ENCODE data around the gene BBIP1. TPM values are rescaled to one million over a fixed set of nuclear protein-coding genes. Genes with fewer than 3 reads are reported as not detected.
"Not testable (repeated sequence)": the region's sequence is repeated elsewhere in the genome, so short reads cannot be mapped to it uniquely, and the experiment has no call there.

BBIP1 gene
- total RNA-seq, 1 donor from 2014 or later, result 42.0 TPM

GRCh38 chr10:110931769-110932381 is 12.9 kb upstream of the BBIP1 start:
- no peak for DNase-seq (ENCODE audit: low spot score)
- intact Hi-C loops (cut with DNase I), result no loop called here
- no peak for ATAC-seq

- intact Hi-C loops (cut with DNase I), result no loop called here
- no peak for ATAC-seq
- no peak for DNase-seq (ENCODE audit: low spot score)
These were observed 8.5 kb upstream of the BBIP1 start for GRCh38 chr10:110927461-110927860.

GRCh38 chr10:110923856-110924493 is 5.0 kb upstream of the BBIP1 start:
- intact Hi-C loops (cut with DNase I), result no loop called here
- ATAC-seq, result no peak
- no peak for DNase-seq (ENCODE audit: low spot score)

GRCh38 chr10:110919971-110920881 is 1.2 kb upstream of the BBIP1 start:
- no peak for ATAC-seq
- intact Hi-C loops (cut with DNase I), result no loop called here
- peak; percentile 69 for DNase-seq (ENCODE audit: low spot score)

GRCh38 chr10:110919349-110919931 is 460 bp upstream of the BBIP1 start, which contains the start of gene SHOC2:
Gene SHOC2, plus strand, starts transcription at chr10:110919604. Its CDS starts 44,755 bp downstream, at chr10:110964359.
- DNase-seq (ENCODE audit: low spot score) (peak; percentile 99), ATAC-seq (peak; percentile 16)
- intact Hi-C loops (cut with DNase I), result no loop called here

- DNase-seq (ENCODE audit: low spot score) (peak; percentile 97), ATAC-seq (no peak)
- intact Hi-C loops (cut with DNase I), result no loop called here
These were observed 724 bp downstream of the BBIP1 start for GRCh38 chr10:110918269-110918642.

- no peak for ATAC-seq
- intact Hi-C loops (cut with DNase I), result no loop called here
- DNase-seq (ENCODE audit: low spot score), result no peak
These were observed 2.2 kb downstream of the BBIP1 start for GRCh38 chr10:110916554-110917346.

- intact Hi-C loops (cut with DNase I); ATAC-seq; DNase-seq (ENCODE audit: low spot score): not testable (repeated sequence)
These were observed 3.4 kb downstream of the BBIP1 start for GRCh38 chr10:110915600-110915999.

- no peak for ATAC-seq
- intact Hi-C loops (cut with DNase I), result no loop called here
- no peak for DNase-seq (ENCODE audit: low spot score)
These were observed 3.9 kb downstream of the BBIP1 start for GRCh38 chr10:110915035-110915434.

- ATAC-seq (no peak), DNase-seq (ENCODE audit: low spot score) (no peak)
- intact Hi-C loops (cut with DNase I), result no loop called here
These were observed 4.5 kb downstream of the BBIP1 start for GRCh38 chr10:110914431-110914830.

- DNase-seq (ENCODE audit: low spot score), result no peak
- no peak for ATAC-seq
- intact Hi-C loops (cut with DNase I), result no loop called here
These were observed 6.6 kb downstream of the BBIP1 start for GRCh38 chr10:110912374-110912773.

- no peak for ATAC-seq
- no peak for DNase-seq (ENCODE audit: low spot score)
- intact Hi-C loops (cut with DNase I), result no loop called here
These were observed 8.8 kb downstream of the BBIP1 start for GRCh38 chr10:110910138-110910537.

GRCh38 chr10:110903280-110904278 is 15.4 kb downstream of the BBIP1 start:
- intact Hi-C loops (cut with DNase I), result no loop called here
- DNase-seq (ENCODE audit: low spot score) (no peak), ATAC-seq (no peak)

- intact Hi-C loops (cut with DNase I), result no loop called here
- ATAC-seq, result no peak
- no peak for DNase-seq (ENCODE audit: low spot score)
These were observed 16.8 kb downstream of the BBIP1 start for GRCh38 chr10:110901954-110902819.

- ATAC-seq, result no peak
- intact Hi-C loops (cut with DNase I), result no loop called here
- DNase-seq (ENCODE audit: low spot score), result no peak
These were observed 18.0 kb downstream of the BBIP1 start for GRCh38 chr10:110900983-110901382.

GRCh38 chr10:110898391-110898790 is 20.6 kb downstream of the BBIP1 start:
- intact Hi-C loops (cut with DNase I), result no loop called here
- ATAC-seq (no peak), DNase-seq (ENCODE audit: low spot score) (no peak)

GRCh38 chr10:110897184-110897583 is 21.8 kb downstream of the BBIP1 start:
- intact Hi-C loops (cut with DNase I), result no loop called here
- DNase-seq (ENCODE audit: low spot score) (no peak), ATAC-seq (no peak)

Data from sciatic nerve (tissue), 2 donors.